DND-41 (cell line): ENCODE results near the gene KRTAP9-6.

ENCODE experiments used
- CTCF ChIP-seq: IDR thresholded peaks from 2 replicates; pipeline ENCODE4 v1.5.1; 2012; ENCODE audit warnings: borderline replicate concordance, low read length, moderate library complexity, mild to moderate bottlenecking; ENCODE audit not compliant: poor library complexity, severe bottlenecking; ENCODE audit errors: extremely low read depth
- EZH2 ChIP-seq: IDR thresholded peaks from 3 replicates; pipeline ENCODE4 v1.6.1; 2012; ENCODE audit warnings: borderline replicate concordance, low read depth, mild to moderate bottlenecking, moderate library complexity, low read length, inconsistent platforms; ENCODE audit not compliant: severe bottlenecking

- TF ChIP-seq CTCF (no peak), EZH2 (no peak)
These were observed at the start of gene KRTAP9-6 for GRCh38 chr17:41265078-41265477.
